H9 (cell line): ENCODE data around the gene NCAM1. TPM values are rescaled to one million over a fixed set of nuclear protein-coding genes. Genes with fewer than 3 reads are reported as not detected.

Source experiments
- DNase-seq: peaks from one replicate; pipeline ENCODE4 v3.0.0-alpha.2; 2017
- H2AFZ ChIP-seq: one replicate; pipeline ENCODE4 v1.6.1; 2013; ENCODE audit warnings: mild to moderate bottlenecking, low read length, control low read depth, moderate library complexity
- H2AK5ac ChIP-seq: 2 replicates; pipeline ENCODE4 v1.6.1; 2013; ENCODE audit warnings: low read length, control low read depth, mixed read lengths; ENCODE audit not compliant: insufficient read length
- H2BK120ac ChIP-seq: one replicate; pipeline ENCODE4 v1.6.1; 2013; ENCODE audit warnings: low read depth, mild to moderate bottlenecking, low read length, control low read depth, inconsistent platforms; ENCODE audit not compliant: poor library complexity, severe bottlenecking
- H2BK12ac ChIP-seq: 2 replicates; pipeline ENCODE4 v1.6.1; 2013; ENCODE audit warnings: low read length, control low read depth, mixed read lengths, low read depth; ENCODE audit not compliant: insufficient read length
- H2BK15ac ChIP-seq: 2 replicates; pipeline ENCODE4 v1.6.1; 2013; ENCODE audit warnings: low read depth, low read length, control low read depth
- H2BK20ac ChIP-seq: one replicate; pipeline ENCODE4 v1.6.1; 2013; ENCODE audit warnings: low read depth, mild to moderate bottlenecking, low read length, control low read depth, inconsistent platforms; ENCODE audit not compliant: poor library complexity, severe bottlenecking
- H2BK5ac ChIP-seq: 2 replicates; pipeline ENCODE4 v1.6.1; 2013; ENCODE audit warnings: low read length, control low read depth, mixed read lengths; ENCODE audit not compliant: insufficient read length
- H3K14ac ChIP-seq: 2 replicates; pipeline ENCODE4 v1.6.1; 2013; ENCODE audit warnings: low read length, control low read depth; ENCODE audit not compliant: insufficient read depth
- H3K18ac ChIP-seq: 2 replicates; pipeline ENCODE4 v1.6.1; 2013; ENCODE audit warnings: low read depth, mild to moderate bottlenecking, mixed read lengths, low read length, control low read depth; ENCODE audit not compliant: insufficient read length
- H3K23ac ChIP-seq: 2 replicates; pipeline ENCODE4 v1.6.1; 2013; ENCODE audit warnings: low read length, control low read depth, mixed read lengths, low read depth; ENCODE audit not compliant: insufficient read length
- H3K23me2 ChIP-seq: 2 replicates; pipeline ENCODE4 v1.6.1; 2013; ENCODE audit warnings: low read depth, mild to moderate bottlenecking, mixed read lengths, low read length, control low read depth; ENCODE audit not compliant: insufficient read length, poor library complexity, severe bottlenecking
- H3K27ac ChIP-seq: 2 replicates; pipeline ENCODE4 v1.5.1; 2013; ENCODE audit warnings: low read length, control low read depth, mixed read lengths, low read depth; ENCODE audit not compliant: insufficient read length
- H3K27me3 ChIP-seq: 2 replicates; pipeline ENCODE4 v1.6.1; 2013; ENCODE audit warnings: low read length, control low read depth, inconsistent platforms; ENCODE audit not compliant: insufficient read depth
- H3K4ac ChIP-seq: 2 replicates; pipeline ENCODE4 v1.6.1; 2013; ENCODE audit warnings: low read depth, mild to moderate bottlenecking, control low read depth, inconsistent platforms, low read length, moderate library complexity
- H3K4me1 ChIP-seq: 2 replicates; pipeline ENCODE4 v1.6.1; 2013; ENCODE audit warnings: low read length, control low read depth, inconsistent platforms; ENCODE audit not compliant: insufficient read depth
- H3K4me2 ChIP-seq: 2 replicates; pipeline ENCODE4 v1.6.1; 2013; ENCODE audit warnings: low read length, control low read depth, mixed read lengths; ENCODE audit not compliant: insufficient read length, insufficient read depth
- H3K56ac ChIP-seq: 2 replicates; pipeline ENCODE4 v1.6.1; 2013; ENCODE audit warnings: low read depth, mild to moderate bottlenecking, mixed read lengths, low read length, control low read depth; ENCODE audit not compliant: insufficient read length
- H3K79me1 ChIP-seq: 2 replicates; pipeline ENCODE4 v1.6.1; 2013; ENCODE audit warnings: low read depth, mild to moderate bottlenecking, moderate library complexity, low read length, control low read depth, inconsistent platforms; ENCODE audit not compliant: insufficient read depth, poor library complexity, severe bottlenecking
- H3K79me2 ChIP-seq: 2 replicates; pipeline ENCODE4 v1.6.1; 2013; ENCODE audit warnings: low read length, control low read depth, inconsistent platforms; ENCODE audit not compliant: insufficient read depth
- H3K9ac ChIP-seq: 2 replicates; pipeline ENCODE4 v1.6.1; 2013; ENCODE audit warnings: low read length, control low read depth, mixed read lengths; ENCODE audit not compliant: insufficient read length; ENCODE audit errors: extremely low read depth
- H3K9me3 ChIP-seq: one replicate; pipeline ENCODE4 v1.6.1; 2013; ENCODE audit warnings: low read depth, low read length, inconsistent platforms; ENCODE audit not compliant: control insufficient read depth
- H3T11ph ChIP-seq: one replicate; pipeline ENCODE4 v1.6.1; 2013; ENCODE audit warnings: mild to moderate bottlenecking, low read length, control low read depth, inconsistent platforms
- H4K20me1 ChIP-seq: one replicate; pipeline ENCODE4 v1.6.1; 2013; ENCODE audit not compliant: control insufficient read depth, insufficient read length, insufficient read depth
- H4K5ac ChIP-seq: 2 replicates; pipeline ENCODE4 v1.6.1; 2013; ENCODE audit warnings: low read depth, mild to moderate bottlenecking, mixed read lengths, low read length, control low read depth; ENCODE audit not compliant: insufficient read length
- H4K8ac ChIP-seq: replicated peaks from 2 replicates; pipeline ENCODE4 v1.6.1; 2013; ENCODE audit warnings: low read length, control low read depth, mixed read lengths, low read depth; ENCODE audit not compliant: insufficient read length
- H4K91ac ChIP-seq: 2 replicates; pipeline ENCODE4 v1.6.1; 2013; ENCODE audit warnings: low read depth, mild to moderate bottlenecking, moderate library complexity, mixed read lengths, low read length, control low read depth; ENCODE audit not compliant: insufficient read length
- H3K27ac Mint-ChIP-seq, 3 experiments: 2 replicates in 2 of 3; 3 replicates in 1 of 3; pipeline ENCODE4 v1.8.0; 2020 to 2021; ENCODE audit warnings: mixed read lengths in 3 of 3, mild to moderate bottlenecking in 1 of 3, moderate library complexity in 1 of 3
- H3K27me3 Mint-ChIP-seq: 2 replicates; pipeline ENCODE4 v1.8.0; 2021; ENCODE audit warnings: low read depth, mild to moderate bottlenecking, moderate library complexity, mixed read lengths
- H3K36me3 Mint-ChIP-seq, 3 experiments: 2 replicates in 2 of 3; 3 replicates in 1 of 3; pipeline ENCODE4 v1.8.0; 2020 to 2021; ENCODE audit warnings: low read depth in 3 of 3, mixed read lengths in 3 of 3; ENCODE audit not compliant: insufficient read depth in 1 of 3
- H3K4me1 Mint-ChIP-seq, 2 experiments: 2 replicates each; pipeline ENCODE4 v1.8.0; 2020; ENCODE audit warnings: mixed read lengths in 2 of 2
- H3K4me3 Mint-ChIP-seq, 2 experiments: 2 replicates in 1 of 2; 3 replicates in 1 of 2; pipeline ENCODE4 v1.8.0; 2020 to 2021; ENCODE audit warnings: mild to moderate bottlenecking in 2 of 2, mixed read lengths in 2 of 2, moderate library complexity in 1 of 2
- H3K9me3 Mint-ChIP-seq, 2 experiments: 2 replicates in 1 of 2; 3 replicates in 1 of 2; pipeline ENCODE4 v1.8.0; 2020; ENCODE audit warnings: mild to moderate bottlenecking in 2 of 2, mixed read lengths in 2 of 2, moderate library complexity in 1 of 2
- WGBS: extraction: QIAGEN DNeasy Blood & Tissue Kit; methylation state at CpG from one replicate; pipeline ENCODE4 v1.1.7; 2013; ENCODE audit warnings: missing lambda C conversion rate, low lambda C conversion rate, mixed read lengths; ENCODE audit not compliant: insufficient read length; ENCODE audit errors: extremely low coverage; 5-methylcytosine and 5-hydroxymethylcytosine counted together
- total RNA-seq: library from RNA; stranded (reverse); gene quantifications from 2 replicates; pipeline ENCODE4 v1.2.1, GENCODE V29; 2021
- TF ChIP-seq, protein P1 (sequence below): fragments of 200-600 bp; sonication (generic); conservative IDR thresholded peaks from 3 replicates; pipeline ENCODE4 v1.8.0; 2021; ENCODE audit warnings: antibody characterized with exemption, mild to moderate bottlenecking

The NCAM1 gene
- total RNA-seq, 1 experiment from 2014 or later: 2.5 TPM

DNA sequence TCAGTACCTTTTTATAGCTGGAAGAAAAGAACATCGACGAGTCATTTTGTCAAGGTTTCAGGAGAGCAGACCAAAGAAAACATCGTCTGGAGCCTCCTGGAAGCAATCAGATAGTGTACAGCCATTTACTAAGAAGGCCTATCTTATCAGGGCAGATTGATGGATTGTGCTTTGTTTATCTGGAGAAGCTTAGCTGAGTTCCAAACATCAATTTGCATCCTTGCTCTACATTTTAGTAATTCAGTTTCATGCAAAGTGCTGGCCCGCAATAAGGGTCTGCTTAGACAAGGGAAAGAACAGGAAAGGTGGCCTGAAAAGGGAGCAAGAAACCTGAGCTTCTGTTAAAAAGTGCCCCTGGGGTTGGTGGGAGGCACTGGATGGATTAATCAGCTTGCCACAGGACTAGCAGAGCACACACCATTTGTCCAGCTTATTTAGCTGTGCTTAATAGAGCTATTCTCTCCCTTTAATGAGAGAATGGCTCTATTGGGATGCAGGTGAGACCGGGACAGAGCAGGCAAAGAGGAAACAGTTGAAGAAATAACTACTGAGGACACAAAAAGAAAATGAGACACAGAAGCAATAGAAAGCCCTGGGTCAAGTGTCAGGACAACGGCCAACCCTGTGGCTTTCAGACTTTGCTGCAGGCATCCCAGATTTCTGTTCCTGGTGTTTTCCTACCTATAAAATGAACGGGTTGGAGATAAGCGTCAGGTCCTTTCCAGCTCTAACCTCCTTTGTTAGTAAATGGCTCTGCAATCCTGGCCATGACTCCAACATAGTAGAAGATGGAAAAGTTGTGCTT is 231.1 kb downstream of the NCAM1 start:
- Histone ChIP-seq H4K5ac (no peak overlapping the region), H2BK12ac (no peak overlapping the region), H3K79me1 (no peaks in the 10 kb centered on the region), H3K56ac (no peak overlapping the region), H2BK120ac (no peak overlapping the region), H3K23ac (no peak overlapping the region), H4K8ac (no peak overlapping the region), H3K18ac (no peak overlapping the region), H3K9ac (no peak overlapping the region), H3K4me2 (no peak overlapping the region), H2BK5ac (no peak overlapping the region), H3K14ac (0 out of 2 replicates have a peak overlapping the region, but pooled peaks have one; percentile 50), H4K91ac (no peak overlapping the region), H3K27ac (no peak overlapping the region), H3K27me3 (0 out of 2 replicates have a peak, but pooled peaks cover 2% of the 10 kb centered on the region), H3K9me3 (no peaks in the 10 kb centered on the region), H3K23me2 (no peaks in the 10 kb centered on the region), H3K4me1 (peaks cover 5% of the 10 kb centered on the region; the same call in 1 of the 2 replicates), H2BK15ac (no peak overlapping the region), H3T11ph (no peak overlapping the region), H2BK20ac (no peak overlapping the region), H4K20me1 (no peaks in the 10 kb centered on the region), H3K79me2 (no peaks in the 10 kb centered on the region), H3K4ac (no peak overlapping the region), H2AFZ (no peak overlapping the region), H2AK5ac (no peak overlapping the region)
- peaks cover 3% of the 10 kb centered on the region; the same call in 1 of the 2 replicates for H3K27me3 Mint-ChIP-seq
- no peaks in the 10 kb centered on the region for H3K9me3 Mint-ChIP-seq
- peak overlapping the region in 2 of 3 experiments; percentile 32 to 87; a peak in 2 of 7 replicates for H3K27ac Mint-ChIP-seq
- no CpG with 5 or more reads among the region's 8 CpGs for WGBS
- H3K4me1 Mint-ChIP-seq: peaks cover 12 to 14% of the 10 kb centered on the region in 2 experiments
- TF ChIP-seq, protein P1, sequence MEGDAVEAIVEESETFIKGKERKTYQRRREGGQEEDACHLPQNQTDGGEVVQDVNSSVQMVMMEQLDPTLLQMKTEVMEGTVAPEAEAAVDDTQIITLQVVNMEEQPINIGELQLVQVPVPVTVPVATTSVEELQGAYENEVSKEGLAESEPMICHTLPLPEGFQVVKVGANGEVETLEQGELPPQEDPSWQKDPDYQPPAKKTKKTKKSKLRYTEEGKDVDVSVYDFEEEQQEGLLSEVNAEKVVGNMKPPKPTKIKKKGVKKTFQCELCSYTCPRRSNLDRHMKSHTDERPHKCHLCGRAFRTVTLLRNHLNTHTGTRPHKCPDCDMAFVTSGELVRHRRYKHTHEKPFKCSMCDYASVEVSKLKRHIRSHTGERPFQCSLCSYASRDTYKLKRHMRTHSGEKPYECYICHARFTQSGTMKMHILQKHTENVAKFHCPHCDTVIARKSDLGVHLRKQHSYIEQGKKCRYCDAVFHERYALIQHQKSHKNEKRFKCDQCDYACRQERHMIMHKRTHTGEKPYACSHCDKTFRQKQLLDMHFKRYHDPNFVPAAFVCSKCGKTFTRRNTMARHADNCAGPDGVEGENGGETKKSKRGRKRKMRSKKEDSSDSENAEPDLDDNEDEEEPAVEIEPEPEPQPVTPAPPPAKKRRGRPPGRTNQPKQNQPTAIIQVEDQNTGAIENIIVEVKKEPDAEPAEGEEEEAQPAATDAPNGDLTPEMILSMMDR: no peak
- no peak for DNase-seq
- no peaks in the 10 kb centered on the region for H3K36me3 Mint-ChIP-seq
- H3K4me3 Mint-ChIP-seq: no peak overlapping the region
